HG03439 (cell line): Measurements from ENCODE around the gene CNOT4.
"Not testable (repeated sequence)": the region's sequence is repeated elsewhere in the genome, so short reads cannot be mapped to it uniquely, and the experiment has no call there.

Experiments
- ATAC-seq: cut with Tn5 transposase; IDR thresholded peaks from one replicate; pipeline ENCODE4 v1.9.1; 2021; ENCODE audit warnings: mild to moderate bottlenecking, moderate library complexity; ENCODE audit not compliant: unreplicated experiment

Gene CNOT4

DNA sequence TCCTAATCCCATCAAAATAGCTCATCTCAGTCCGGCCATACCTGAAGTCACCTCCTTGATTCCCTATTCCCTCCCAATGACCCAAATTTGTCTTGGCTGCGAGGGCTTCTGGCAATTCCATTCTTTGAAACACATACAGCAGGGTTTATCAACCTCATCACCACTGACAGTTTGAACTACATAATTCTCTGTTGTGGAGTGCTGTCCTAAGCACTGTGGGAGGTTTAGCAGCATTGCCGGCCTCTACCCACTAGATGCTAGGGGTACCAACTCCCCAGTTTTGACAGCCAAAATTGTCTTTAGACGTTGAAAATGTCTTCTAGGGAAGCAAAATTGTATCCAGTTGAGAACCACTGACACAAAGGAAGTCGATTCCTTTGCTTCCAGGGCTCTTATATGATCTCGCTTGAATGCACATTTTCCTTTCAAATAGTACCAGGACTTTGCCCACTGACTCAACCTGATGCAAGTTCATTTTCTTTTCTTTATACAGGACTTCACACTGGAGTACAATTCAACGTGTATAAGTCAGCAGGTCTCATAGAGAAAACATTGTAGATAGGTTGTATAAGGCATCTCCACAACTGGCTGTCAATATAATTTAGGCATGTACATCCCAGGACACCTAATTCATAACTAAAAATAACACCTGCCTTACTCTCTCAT is 142.9 kb downstream of the CNOT4 start:
- ATAC-seq: no peak

DNA sequence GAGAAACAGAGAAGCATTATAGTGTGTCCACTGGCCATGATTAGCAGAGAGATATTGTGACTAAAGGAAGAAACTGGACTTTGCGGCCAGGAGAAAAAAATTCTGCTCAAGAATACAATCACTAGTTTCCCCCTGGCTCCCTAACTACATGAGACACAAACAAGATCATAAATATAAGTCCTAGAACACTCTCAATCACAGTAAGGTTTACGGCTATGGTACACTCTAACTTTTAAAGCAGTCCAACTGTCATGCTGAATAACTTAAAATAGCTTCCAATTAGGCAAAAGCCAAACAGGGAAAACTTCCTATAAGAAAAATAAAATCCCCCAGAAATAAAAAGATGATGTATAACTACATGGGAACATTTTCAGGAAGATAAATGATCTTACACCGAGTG is 144.2 kb downstream of the CNOT4 start:
- no peak for ATAC-seq

DNA sequence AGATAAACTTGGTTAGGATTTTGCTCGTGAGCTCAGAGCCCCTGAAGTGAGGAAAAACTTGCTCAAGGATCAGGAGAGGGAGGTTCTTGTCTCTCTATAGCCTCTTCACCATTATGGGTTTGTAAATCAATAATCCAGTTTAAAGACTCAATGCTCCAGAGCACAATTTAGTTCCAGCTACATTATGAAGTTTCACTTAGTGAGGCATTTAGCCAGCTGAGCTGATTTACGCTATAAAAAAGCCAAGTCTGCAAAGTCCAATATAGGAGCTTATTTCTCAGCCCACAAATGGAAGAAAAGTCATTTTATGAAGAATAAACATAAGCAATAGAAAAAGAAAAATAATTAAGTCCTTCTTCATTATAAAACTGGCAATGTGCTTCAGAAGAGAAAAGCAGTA is 145.7 kb downstream of the CNOT4 start:
- ATAC-seq: no peak

DNA sequence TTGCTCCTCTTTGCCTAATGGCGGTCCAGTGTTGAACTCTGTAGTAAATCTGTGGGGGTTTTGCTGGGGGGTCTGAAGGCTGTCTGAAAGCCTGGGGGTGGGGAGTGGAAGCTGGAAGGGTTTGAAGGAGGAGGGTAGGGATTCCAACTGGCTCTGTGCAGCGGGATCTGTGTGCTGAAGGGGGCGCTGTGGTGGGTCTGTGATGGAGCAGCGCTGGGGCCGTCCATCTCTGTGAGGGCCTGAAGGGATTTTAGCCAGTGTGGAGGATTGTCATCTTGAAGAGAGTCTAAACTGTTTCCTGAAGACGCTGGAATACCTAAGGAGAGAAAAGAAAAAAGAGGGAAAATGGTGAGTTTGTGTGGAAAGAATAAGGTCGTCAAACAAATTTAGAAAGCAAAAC is 147.0 kb downstream of the CNOT4 start:
- no peak for ATAC-seq

DNA sequence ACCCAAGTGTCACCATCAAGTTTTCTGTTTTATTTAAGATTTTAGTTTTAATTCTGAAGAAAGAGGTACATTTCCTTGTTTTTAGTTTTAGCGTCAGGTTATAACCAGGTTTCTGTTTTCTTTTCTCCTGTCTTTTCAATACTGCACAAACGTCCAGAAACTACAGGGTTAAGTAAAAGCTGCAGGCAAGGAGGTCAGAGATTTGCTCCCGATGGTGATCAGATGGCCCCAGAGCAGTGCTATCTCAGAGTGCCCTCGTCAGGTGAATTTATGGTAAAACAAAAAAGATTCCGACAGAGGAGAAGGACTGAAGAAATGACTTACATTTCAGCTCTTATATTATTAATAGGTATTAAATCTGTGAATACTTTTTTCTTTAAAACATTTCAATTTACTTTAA is 148.1 kb downstream of the CNOT4 start:
- ATAC-seq: no peak

DNA sequence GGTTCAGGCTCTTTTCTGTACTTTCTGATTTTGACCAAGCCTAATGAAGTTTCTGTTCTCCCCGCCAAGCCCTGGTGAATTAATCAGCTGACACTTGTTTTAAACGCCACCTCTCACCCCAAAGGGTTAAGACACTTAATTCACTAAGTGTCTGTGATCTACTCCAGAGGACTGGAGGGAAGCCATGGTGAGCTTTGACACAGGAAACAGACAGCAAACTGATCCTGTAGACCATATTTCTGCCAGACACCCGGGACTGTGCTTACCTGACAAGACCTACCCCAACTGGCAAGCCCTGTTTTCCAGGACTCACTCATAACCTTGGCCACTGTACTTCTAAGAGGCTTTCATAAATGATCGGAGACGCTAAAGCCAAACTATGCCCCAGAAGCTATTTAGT is 150.3 kb downstream of the CNOT4 start:
- ATAC-seq: no peak

DNA sequence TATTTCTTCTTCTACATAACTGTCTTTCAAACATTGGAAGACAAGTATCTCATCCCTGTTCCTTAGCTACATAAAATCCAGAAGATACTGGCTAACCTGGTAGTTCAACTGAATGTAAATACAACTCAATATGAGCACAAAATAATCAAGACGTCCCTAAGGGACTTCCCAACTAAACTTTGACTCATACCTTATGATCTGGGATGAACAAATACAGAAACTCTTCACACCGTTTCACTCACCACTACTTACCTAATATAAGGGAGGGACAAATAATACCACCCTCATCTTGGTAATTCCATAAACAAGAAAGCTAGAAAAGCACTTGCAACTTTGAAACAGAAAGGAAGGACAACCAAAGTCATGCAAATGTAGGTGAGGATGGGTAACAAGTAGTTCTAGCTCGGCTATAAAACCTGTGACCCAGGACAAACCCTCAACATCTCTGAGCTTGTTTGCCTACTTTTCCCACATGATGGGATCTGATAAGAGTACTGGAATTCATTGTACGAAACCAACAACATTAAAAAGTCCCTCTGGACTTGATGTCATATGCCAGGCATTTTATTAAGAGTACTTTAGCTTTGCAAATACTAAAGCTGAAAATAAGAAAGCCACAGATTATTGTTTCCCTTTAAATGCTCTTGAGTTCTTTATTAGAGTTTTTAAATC is 154.4 kb downstream of the CNOT4 start:
- no peak for ATAC-seq

DNA sequence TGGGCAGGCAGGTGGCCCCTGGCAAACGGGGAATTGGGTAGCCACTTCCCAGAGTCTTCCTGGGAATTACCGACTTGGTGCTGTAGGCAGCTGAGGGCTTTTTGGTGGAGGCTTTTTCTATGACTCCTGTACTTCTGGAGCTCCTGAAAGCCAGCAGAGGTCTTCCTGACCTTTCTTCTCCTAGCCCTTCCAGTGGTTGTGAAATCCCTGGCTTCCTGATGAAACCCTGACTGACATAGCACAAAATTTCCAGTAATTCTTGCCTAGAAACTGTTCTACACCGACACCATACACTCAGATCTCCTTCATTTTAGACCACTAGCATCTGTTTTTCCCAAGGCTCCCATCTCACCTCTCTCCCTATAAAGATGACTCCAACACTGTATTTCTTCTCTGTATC is 156.1 kb downstream of the CNOT4 start:
- ATAC-seq: no peak

DNA sequence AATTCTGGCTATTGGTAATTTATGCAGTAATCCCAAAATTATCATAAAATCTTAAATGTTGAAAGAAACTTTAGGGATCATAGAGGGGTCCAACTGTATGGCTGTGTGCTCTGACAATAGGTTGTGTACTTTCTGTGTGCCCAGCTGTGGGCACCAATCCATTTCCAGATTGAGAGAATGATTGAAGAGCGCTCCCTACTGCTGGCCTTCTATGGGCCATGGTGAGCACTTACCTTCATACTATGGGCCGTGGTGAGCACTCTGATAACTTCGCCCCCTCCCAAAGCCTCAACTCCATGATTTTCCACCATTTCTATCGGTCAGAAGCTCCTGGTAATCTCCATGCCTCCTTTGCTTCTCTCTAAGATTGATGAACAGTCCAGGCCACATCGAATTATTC is 157.6 kb downstream of the CNOT4 start:
- no peak for ATAC-seq

DNA sequence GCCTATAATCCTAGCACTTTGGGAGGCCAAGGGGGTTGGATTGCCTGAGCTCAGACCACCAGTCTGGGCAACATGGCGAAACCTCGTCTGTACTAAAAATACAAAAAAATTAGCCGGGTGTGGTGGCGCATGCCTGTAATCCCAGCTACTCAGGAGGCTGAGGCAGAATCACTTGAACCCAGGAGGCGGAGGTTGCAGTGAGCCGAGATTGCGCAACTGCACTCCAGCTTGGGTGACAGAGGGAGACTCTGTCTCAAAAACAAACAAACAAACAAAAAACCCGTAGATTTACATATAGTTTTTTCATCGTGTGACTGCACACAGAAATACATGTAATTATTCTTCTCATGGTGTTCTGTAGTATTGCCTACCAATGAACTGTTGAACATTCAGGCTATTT is 158.8 kb downstream of the CNOT4 start:
- ATAC-seq: not testable (repeated sequence)

DNA sequence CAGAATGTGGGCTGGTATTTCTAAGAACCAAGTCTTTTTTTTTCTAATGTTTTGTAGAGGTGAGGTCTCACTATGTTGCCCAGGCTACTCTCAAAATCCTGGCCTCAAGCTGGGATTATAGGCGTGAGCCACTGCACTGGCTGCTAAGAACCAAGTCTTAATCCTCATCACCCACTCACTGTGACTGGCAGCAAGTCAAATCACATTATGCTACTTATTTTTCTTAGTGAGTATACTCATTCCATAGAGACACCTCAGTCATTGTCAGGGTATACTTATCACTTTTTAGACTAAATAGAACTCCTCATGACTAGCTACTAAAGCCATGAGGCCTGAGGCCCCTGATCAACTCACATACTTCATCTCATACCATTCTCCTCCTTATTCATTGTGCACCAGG is 160.2 kb downstream of the CNOT4 start:
- no peak for ATAC-seq

DNA sequence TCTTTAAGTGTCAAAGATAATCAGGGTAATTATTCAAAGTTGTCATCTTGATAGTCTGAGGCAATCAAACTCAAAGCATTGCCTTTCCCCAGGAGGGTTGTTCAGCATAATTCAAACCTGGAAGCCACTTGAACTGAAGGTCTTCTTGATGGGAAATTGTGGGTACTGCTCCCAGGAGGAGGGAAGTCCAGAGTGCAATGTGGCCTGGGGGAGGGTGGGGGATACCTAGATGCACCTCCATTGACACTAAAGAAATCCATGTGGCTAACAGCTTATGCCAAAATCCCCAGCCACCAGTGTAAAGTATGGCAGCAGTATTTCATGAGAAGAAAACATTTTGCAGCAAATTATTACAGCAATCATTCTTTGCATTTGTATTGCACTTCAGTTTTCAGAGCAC is 161.4 kb downstream of the CNOT4 start:
- ATAC-seq: no peak

DNA sequence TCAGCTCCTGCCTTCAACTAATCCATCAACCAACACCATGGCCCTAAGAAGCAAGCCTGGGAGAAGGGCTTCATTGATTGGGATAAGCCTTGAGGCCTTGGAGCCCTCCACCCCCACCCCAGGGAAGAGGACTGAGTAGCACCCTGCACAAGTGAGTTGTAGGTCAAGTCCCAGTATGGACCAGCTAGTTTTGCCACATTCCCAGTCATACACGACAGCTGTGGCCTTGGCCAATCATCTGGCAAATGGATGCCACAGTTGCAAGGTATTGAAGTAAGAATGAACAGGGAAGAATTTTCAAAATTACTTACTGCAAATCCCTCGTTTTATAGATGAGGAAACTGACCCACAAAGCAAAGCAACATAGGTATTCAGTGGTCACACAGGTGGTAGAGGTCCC is 166.5 kb downstream of the CNOT4 start:
- no peak for ATAC-seq

DNA sequence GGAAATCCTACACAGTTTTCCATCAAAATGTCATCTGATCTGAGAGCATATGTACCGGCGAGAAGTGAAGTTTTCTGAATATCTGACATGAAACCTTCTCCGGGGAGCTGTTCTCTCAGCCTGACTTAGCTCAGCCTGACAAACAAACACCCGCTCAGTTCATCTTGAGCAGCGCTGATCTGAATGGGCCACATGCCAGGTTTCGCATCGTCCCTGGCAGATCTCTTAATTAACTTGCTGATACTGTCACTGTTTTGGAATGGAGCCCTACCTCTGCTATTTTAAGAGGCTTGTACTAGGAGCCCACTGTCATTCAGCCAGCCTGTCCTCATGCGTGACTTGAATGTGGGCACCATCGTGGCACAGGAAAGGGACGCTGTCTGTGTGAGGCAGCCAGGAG is 167.0 kb downstream of the CNOT4 start:
- ATAC-seq: no peak

DNA sequence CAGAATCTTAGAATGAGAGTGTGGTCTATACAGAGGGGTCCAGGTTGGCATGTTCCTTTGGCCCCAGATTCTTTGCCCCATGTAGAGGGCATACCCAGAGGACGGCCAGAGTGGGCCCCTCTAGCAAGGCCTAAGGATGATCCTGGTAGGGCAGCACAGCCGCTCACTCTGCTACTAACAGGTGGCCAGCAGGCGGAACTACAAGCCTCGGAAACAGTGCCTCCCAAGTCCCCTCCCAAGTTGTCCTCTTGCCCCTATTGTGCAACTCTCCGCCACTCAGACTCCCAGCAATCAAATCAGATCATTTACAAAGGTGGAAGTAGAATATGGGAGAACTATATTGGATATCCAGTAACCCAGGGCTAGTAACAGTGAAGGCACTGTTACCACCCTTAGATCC is 168.9 kb downstream of the CNOT4 start:
- ATAC-seq: no peak

DNA sequence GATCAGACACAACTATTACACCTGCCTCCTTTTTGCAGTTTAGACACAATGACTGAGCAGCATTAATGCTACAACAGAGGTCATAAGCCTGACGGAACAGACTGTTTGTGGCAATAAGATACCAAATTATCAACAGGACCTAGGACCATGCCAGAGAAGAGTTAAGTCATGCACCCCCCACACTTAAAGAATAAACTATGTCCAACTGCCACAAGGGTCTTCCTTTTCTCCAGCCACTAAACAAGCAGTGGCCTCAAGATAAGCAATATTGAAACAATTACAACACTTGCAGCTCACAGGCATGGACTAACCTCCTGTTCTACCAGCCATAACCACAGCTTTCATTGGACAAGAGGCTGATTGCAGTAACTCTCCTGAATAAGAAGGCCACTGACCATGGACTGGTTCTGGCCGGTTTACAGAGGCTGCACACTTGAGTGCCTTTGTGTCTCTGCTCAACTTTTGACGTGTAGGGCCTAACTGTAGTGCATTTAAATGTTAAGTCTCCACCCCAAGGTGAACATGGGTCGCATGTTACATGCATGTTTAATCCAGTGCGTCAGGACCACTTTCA is 171.8 kb downstream of the CNOT4 start:
- no peak for ATAC-seq

DNA sequence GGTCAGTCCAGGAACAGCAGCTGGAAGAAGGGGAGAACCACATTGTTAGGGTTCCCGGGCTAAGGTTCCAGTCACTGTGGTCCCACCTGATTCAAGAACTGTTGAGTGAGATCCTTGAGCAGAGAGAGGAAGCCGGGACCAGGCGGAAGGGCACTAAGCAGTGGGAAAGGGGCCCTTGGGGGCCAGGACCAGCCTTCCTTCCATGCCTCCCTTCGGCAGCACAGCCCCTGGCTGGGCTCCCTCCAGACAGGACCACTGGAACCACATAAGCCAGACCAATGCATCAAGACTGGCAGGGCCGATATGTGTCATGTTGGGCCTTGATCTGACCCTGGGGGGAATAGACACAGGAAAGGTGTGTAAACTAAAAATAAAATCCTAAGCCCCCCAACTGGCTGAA is 172.4 kb downstream of the CNOT4 start:
- ATAC-seq: no peak

DNA sequence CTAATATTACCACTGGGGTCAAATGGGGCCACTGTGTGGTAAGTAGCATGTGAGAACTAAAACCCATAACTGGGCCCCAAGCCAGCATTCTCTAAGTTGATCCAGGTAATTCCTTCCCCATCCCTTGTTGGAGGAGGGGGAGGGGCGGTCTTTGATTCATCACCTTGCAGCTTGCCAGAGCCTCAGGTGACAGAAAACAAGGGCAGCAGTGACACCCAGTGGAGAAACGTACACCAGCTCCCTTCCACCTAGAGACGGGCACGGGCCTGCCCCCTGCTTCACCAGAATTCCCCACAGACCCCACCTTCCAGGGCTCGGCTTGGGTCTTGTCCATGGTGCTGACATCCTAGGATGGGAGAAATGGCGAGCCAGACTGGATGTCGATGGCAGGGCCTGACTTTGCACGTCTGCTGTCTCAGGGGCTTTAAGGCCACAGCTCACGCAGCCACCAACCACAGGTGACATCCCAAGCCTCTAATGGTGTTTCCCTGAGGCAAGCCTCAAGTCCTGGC is 174.2 kb downstream of the CNOT4 start:
- no peak for ATAC-seq

DNA sequence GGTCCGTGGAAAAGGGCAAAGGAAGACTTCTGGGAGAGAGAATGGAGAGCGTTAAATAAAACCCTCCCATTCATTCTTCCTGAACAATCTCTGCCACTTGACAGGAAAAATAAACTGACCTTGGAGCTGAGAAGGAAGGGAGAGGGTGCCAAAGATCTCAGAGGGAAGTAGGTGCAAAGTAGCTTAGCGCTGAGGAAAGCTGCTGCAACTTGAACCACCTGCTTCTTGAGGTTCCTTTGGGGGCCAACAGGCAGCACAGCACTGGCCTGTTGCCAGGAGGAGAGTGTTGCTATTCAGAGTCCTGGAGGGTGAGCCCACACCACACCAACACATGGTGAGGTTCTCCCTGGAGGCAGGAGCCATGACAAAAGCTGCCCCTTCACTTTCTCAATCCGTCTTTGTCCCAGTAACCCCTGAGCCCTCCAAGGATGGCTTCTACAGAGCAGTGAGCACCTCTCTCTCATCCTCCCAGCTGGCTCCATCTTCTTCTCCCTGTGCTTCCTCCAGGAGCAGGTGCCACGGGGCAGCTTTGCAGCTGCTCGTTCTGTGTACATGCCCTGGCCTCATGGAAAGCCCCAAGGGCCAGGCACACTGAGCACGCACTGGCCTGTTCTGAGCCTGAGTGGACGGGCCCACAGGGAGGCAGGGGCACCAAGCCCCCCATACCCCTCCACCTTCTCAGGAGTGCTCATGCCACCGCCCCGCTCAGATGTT is 174.9 kb downstream of the CNOT4 start:
- no peak for ATAC-seq

DNA sequence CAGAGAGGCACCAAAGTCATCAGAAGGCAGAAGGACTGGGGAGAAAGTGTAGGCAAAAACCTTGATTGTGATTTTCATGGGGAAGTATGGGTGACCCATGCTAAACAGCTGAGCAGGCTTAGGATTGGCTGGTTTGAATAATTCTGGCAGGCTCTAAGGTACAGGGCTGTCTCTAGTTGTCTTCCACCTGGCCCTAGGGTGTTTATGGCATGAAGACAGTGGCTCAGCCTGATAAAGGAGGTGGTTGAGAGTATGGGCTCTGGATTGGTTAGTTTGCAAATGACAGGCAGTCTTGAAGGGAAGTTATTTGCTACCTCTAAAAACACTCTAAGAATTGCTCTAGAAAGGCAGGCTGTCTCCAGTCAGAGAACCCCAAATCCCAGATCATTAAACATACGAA is 176.0 kb downstream of the CNOT4 start:
- no peak for ATAC-seq

DNA sequence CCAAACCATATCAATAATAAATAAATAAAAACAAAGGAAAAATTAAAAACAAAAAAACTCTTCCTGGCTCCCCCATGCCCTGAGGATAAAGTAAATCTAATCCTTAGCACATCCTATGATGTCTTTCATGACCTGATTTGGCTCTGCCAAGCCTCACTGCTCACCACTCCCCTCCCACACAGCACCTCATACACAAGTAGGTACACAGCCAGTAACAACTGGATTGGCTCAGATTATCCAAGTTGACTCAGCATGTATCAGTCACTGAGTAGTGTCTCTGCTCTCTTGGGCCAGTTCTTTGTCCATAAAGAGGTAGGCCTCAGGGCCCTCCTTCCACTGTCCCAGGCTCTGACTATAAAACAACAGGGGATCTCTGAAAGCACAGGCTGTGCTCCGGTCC is 176.7 kb downstream of the CNOT4 start:
- ATAC-seq: no peak

DNA sequence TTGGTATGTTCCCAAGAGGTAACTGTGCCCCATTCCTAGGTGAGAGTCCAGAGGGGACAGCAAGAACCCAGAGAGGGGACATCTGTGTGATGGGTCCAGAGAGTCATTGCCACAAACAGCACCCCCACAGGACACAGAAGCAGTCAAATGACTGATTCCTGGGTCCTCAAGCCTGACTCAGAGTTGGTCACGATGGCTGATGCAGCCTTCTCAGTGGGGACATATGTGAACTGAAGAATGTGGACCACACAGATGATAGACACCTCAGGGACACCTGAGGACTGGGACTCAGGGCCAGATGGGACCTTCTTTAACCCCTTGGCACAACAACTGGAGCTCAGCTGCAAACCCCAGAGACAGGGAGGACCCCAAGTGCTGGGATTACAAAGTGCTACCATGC is 179.8 kb downstream of the CNOT4 start:
- ATAC-seq: no peak
